ENCODE data around the gene UQCC2. TPM values are rescaled to one million over a fixed set of nuclear protein-coding genes. Genes with fewer than 3 reads are reported as not detected.

UQCC2 gene
- total and polyA plus RNA-seq, 4 donors = 6.8 to 75.9 (median 22.4) TPM

GRCh38 chr6:33704215-33705066, 7.1 kb downstream of the UQCC2 start:
- H3K4me1 ChIP-seq (ENCODE audit: control insufficient read depth in 4 of 4, insufficient read depth in 4 of 4, low read length in 3 of 4) = no peaks in the 10 kb centered on the region
- no peak overlapping the region for H3K9ac ChIP-seq (ENCODE audit: low read depth in 1 of 2, low read length in 2 of 2)
- H3K9me3 ChIP-seq (ENCODE audit: control insufficient read depth in 4 of 4, low read length in 3 of 4) = no peaks in the 10 kb centered on the region
- TF ChIP-seq RAD21 (IDR thresholded peaks at IDR 0.05) (no peak), NR2F2 (IDR thresholded peaks at IDR 0.05) (no peak), FOXA1 (IDR thresholded peaks at IDR 0.05) (no peak), EGR1 (IDR thresholded peaks at IDR 0.05; ENCODE audit: low read depth in 2 of 2) (no peak), ATF3 (IDR thresholded peaks at IDR 0.05) (no peak), ZBTB33 (IDR thresholded peaks at IDR 0.05) (no peak), SP1 (IDR thresholded peaks at IDR 0.05) (no peak), TAF1 (conservative IDR thresholded peaks at IDR 0.05) (no peak), YY1 (IDR thresholded peaks at IDR 0.05) (no peak), HNF4G (IDR thresholded peaks at IDR 0.05) (no peak), FOXA2 (IDR thresholded peaks at IDR 0.05) (no peak), RXRA (IDR thresholded peaks at IDR 0.05) (no peak), GABPA (IDR thresholded peaks at IDR 0.05 in 1 of 2, conservative IDR thresholded peaks at IDR 0.05 in 1 of 2) (no peak), CTCF (IDR thresholded peaks at IDR 0.05; ENCODE audit: low read depth, low read length, missing input control) (no peak), HNF4A (conservative IDR thresholded peaks at IDR 0.05) (no peak), JUND (IDR thresholded peaks at IDR 0.05) (no peak), MAX (IDR thresholded peaks at IDR 0.05) (no peak), REST (IDR thresholded peaks at IDR 0.05) (no peak)
- H3K27ac ChIP-seq (ENCODE audit: low read depth in 1 of 2, low read length in 2 of 2) = no peak overlapping the region
- no peaks in the 10 kb centered on the region for H3K27me3 ChIP-seq (ENCODE audit: control insufficient read depth in 4 of 4, insufficient read depth in 4 of 4, low read length in 3 of 4)
- no peak overlapping the region for H3K4me3 ChIP-seq (ENCODE audit: low read depth in 1 of 3, low read length in 3 of 3)
- WGBS = 90% methylated on average over 11 of the region's 11 CpGs
- no peak for DNase-seq (ENCODE audit: low spot score)
- peaks cover under 1 to 8% (median 3%) of the 10 kb centered on the region in 4 donors for H3K36me3 ChIP-seq (ENCODE audit: control insufficient read depth in 4 of 4, insufficient read depth in 3 of 4, low read depth in 1 of 4, low read length in 3 of 4)

Data from liver (tissue), 9 donors.